Measurements from ENCODE around the gene PIP5KL1. TPM values are rescaled to one million over a fixed set of nuclear protein-coding genes. Genes with fewer than 3 reads are reported as not detected.

The PIP5KL1 gene
- total and polyA plus RNA-seq, 2 of the 4 experiments (the other 2 are of a cell fraction): 0.36 to 3.6 TPM

GRCh38 chr9:127973169-127974000 lies 42.8 kb upstream of the PIP5KL1 start:
- Histone ChIP-seq H2AFZ (replicated peaks; ENCODE audit: low read length, poor library complexity) (no peak overlapping the region), H2BK120ac (ENCODE audit: low read depth, low read length) (no peak overlapping the region), H3K9ac (ENCODE audit: low read depth, low read length) (no peak overlapping the region), H3K18ac (ENCODE audit: low read depth, low read length) (no peak overlapping the region), H2AK9ac (replicated peaks; ENCODE audit: low read depth, low read length, poor library complexity) (no peak overlapping the region), H3K14ac (replicated peaks; ENCODE audit: low read depth, low read length) (no peak overlapping the region), H4K20me1 (ENCODE audit: insufficient read depth, low read length) (peaks cover 78% of the 10 kb centered on the region), H3K27ac (ENCODE audit: insufficient read depth, low read length) (no peak overlapping the region), H3K56ac (ENCODE audit: extremely low read depth, insufficient read depth, low read length) (no peak overlapping the region), H3K4me1 (ENCODE audit: control insufficient read depth, insufficient read depth, low read length) (peaks cover 51% of the 10 kb centered on the region), H3K23ac (ENCODE audit: low read depth, low read length) (no peak overlapping the region), H3K4me2 (ENCODE audit: low read depth, low read length) (no peak overlapping the region), H4K8ac (ENCODE audit: low read depth in 2 of 2, low read length in 2 of 2) (no peak overlapping the region), H2BK15ac (ENCODE audit: low read depth, low read length) (no peak overlapping the region), H3K9me3 (ENCODE audit: control insufficient read depth, insufficient read depth, low read length) (no peaks in the 10 kb centered on the region), H2AK5ac (ENCODE audit: low read depth, low read length) (no peak overlapping the region), H2BK20ac (ENCODE audit: low read depth, low read length) (no peak overlapping the region), H3K9me1 (ENCODE audit: insufficient read depth, low read length) (peaks cover 20% of the 10 kb centered on the region), H3K4me3 (ENCODE audit: insufficient read depth, low read depth, low read length) (no peak overlapping the region), H3K79me1 (ENCODE audit: low read depth in 1 of 2, low read length in 2 of 2) (peaks cover 33 to 91% of the 10 kb centered on the region in 2 experiments), H2BK5ac (ENCODE audit: low read depth, low read length, poor library complexity, severe bottlenecking) (no peak overlapping the region), H3K36me3 (ENCODE audit: control insufficient read depth, insufficient read depth, low read length) (no peaks in the 10 kb centered on the region), H4K91ac (ENCODE audit: insufficient read depth, low read depth, low read length) (no peak overlapping the region), H3K27me3 (ENCODE audit: control insufficient read depth, insufficient read depth, low read length) (no peaks in the 10 kb centered on the region), H4K5ac (ENCODE audit: low read depth, low read length) (no peak overlapping the region), H3K4ac (ENCODE audit: low read depth, low read length) (no peak overlapping the region)
- BruUV-seq (replicated peaks): no TSS peak
- intact Hi-C loops (cut with micrococcal nuclease): no loop called here
- WGBS, 2 experiments (ENCODE audit: extremely low coverage in 2 of 2, insufficient read length in 1 of 2): 89% methylated on average over 13 of the region's 17 CpGs; no CpG with 5 or more reads in 1 of the 2 experiments
- in situ Hi-C loops (cut with MboI; ENCODE audit: low sequenced_read_pairs): no loop called here
- ATAC-seq (ENCODE audit: low read depth): no peak
- no peak for DNase-seq
- ChIA-PET POLR2A (ENCODE audit: unreplicated experiment) (no interaction called here), CTCF (no interaction called here)
- dilution Hi-C loops (cut with HindIII; ENCODE audit: low sequenced_read_pairs, unreplicated experiment): no loop called here
- TF ChIP-seq BHLHE40 (IDR thresholded peaks at IDR 0.05; ENCODE audit: low read depth, low read length) (no peak), NFE2L2 (IDR thresholded peaks at IDR 0.05; ENCODE audit: low read depth, low read length) (no peak), USF2 (IDR thresholded peaks at IDR 0.05; ENCODE audit: low read depth, low read length) (no peak), ELK1 (IDR thresholded peaks at IDR 0.05; ENCODE audit: borderline replicate concordance, low read depth, low read length) (no peak), SMC3 (IDR thresholded peaks at IDR 0.05; ENCODE audit: low read depth, low read length) (no peak), RFX5 (IDR thresholded peaks at IDR 0.05; ENCODE audit: low read depth, low read length) (no peak), CEBPB (IDR thresholded peaks at IDR 0.05; ENCODE audit: low read depth, low read length) (no peak), FOS (IDR thresholded peaks at IDR 0.05; ENCODE audit: low read depth, low read length) (no peak), MAZ (IDR thresholded peaks at IDR 0.05; ENCODE audit: borderline replicate concordance, low read depth, low read length) (no peak), CTCF (conservative IDR thresholded peaks at IDR 0.05; ENCODE audit: low read depth, low read length) (no peak), MXI1 (IDR thresholded peaks at IDR 0.05; ENCODE audit: borderline replicate concordance, low read depth, low read length) (no peak), RAD21 (IDR thresholded peaks at IDR 0.05; ENCODE audit: low read length) (no peak), MAFK (IDR thresholded peaks at IDR 0.05; ENCODE audit: low read depth, low read length) (no peak), POLR2A (IDR thresholded peaks at IDR 0.05; ENCODE audit: low read depth, low read length) (no peak), RCOR1 (IDR thresholded peaks at IDR 0.05; ENCODE audit: insufficient replicate concordance, low read length) (no peak)

Measured in IMR-90 (cell line).